ENCODE results near the gene PRAMEF20.

Gene PRAMEF20

GRCh38 chr1:13465515-13465914 is 55.3 kb downstream of the PRAMEF20 start:
- FAIRE-seq, result no peak

DNA sequence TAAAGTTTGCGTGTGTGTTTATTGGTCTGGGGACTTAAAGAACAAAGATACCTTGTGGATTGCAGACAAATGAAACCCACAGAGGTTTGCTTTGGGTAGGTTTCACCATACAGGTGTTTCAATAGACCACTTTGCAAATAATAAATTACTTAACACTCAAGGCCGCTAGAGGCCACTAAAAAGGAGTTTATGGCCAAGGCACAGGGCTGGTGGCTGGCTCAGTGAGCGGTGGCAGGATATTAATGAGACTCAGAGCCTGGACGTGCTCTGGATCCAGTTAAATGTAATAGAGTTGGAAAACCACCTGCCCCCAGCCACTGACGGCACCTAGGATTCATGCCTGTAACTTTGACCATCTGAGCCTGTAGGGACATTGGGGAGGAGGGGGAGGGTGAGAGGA is 59.1 kb downstream of the PRAMEF20 start:
- FAIRE-seq, result no peak
